ENCODE results near the gene PCAT7.
"Not testable (repeated sequence)": the region's sequence is repeated elsewhere in the genome, so short reads cannot be mapped to it uniquely, and the experiment has no call there.

The PCAT7 gene

GRCh38 chr9:94564279-94564678 lies 9.4 kb downstream of the PCAT7 start:
- DNase-seq, result not testable (repeated sequence)

DNA sequence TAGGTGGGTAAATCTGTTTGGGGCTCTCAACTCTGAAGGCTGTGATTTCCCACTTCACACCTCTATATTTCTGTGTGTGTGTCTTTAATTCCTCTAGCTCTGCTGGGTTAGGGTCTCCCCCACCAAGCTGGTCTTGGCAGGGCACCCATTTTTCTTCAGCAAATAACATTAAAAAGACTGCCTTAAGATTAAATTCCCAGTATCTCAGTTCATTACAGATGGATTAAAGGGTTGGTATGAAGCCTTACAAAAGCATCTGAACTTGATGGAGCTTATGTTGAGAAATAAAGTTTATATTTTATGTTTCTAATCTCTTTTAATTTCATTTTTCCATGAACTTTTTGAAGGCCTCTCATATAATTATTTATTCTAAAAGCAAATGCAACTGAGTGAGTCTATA lies 11.7 kb downstream of the PCAT7 start:
- no peak for DNase-seq

GRCh38 chr9:94567271-94567670 lies 12.4 kb downstream of the PCAT7 start:
- DNase-seq, result no peak

DNA sequence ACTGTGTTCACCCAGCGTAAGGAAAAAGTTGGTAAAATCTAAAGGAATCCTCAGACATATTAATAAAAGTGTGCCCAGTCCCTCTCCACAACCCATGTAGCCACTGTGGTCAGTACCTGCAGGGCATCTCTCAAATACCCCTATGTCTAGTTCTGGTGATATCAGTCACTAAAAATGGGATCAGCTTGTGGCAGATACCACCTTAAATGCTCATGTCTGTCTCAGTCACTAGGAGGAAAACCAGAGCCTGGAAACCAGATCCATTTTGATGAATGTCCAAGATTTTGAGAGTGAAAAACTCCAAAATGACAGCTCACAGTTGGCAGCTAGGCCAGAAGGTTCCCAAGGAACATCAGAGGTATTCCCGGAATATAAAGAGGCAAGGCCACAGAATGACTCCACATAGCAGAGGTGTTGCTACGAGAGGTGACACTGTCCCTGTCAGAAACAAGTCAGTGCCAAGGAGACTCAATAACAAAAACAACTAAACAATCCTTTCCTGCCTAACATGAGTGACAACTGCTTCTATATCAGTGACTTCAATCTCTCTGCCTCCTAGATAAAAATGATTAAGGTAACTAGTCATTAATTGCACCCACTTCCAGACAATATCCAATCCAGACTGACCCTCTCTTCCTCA lies 13.5 kb downstream of the PCAT7 start:
- no peak for DNase-seq

DNA sequence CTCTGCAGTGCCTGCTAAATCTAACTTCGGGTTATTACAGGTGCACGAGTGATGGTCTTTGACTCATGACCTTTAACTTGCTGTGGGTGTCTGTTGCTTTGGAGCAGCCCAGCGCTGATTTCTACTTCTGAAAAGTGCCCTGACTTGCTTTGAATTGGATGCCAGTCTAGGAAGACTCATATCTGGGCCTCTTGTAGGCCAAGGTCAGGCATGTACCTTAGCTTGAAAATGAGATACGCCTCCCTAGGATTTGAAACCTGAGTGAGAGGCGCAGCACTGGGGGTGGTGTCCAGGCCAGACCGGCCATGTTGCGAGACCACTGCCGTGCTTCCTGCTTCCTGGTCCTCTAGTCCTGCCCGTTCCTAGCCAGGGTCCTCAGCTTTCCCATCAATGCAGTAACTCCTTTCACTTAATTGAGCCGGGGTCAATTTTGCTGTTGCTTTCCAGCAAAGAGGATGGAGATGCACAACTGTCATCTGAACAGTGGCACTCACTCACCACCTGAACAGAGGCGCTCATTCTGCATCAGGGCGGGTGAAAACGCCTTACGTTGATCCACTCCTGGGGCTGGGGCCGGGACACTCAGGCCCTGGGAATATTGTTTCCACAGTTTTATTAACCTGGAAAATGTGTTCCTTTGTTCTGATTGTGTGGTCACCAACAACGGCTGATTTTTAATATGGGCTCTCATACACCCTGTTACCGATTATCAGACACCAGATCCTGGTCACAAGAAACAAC lies 14.3 kb downstream of the PCAT7 start:
- DNase-seq, result no peak

GRCh38 chr9:94576131-94576530 lies 21.2 kb downstream of the PCAT7 start:
- no peak for DNase-seq

DNA sequence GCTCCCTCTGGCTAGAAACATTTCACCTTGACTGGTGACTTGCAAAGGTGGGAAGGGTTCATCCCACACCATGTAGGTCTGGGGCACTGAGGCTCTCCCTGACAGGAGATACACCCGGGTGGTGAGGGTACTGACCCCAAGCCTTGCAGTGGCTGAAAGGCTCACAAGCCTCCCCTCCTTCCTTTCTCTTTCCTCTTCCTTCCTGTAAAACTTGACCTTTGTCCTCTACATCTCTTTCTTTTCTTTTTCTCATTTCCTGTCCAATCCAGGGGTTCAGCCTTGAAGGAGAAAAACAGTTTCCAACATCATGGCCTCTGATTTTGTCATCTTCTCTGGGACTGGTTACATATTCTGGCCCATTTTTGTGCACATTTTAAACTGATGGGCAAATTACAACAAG lies 22.2 kb downstream of the PCAT7 start:
- DNase-seq, result no peak

DNA sequence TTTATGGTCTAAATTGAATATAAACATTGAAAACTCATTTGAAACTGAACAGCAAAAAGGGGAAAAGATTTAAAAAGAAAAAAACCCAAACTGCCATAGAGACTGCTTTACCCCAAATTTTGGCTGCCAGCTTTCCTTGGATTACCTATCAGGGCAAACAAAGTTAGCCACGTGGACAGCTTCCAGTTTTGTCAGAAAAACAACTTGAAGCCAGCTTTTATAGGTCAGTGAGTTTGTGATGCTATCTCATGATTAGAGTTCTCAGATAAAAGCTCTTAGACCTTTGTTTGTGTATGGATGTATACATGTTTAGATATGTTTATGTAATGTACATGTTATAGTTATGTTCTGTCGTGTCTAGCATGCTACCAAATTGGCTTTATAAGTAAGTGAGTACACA lies 22.7 kb downstream of the PCAT7 start:
- DNase-seq, result no peak

- DNase-seq, result no peak
These were observed 26.8 kb downstream of the PCAT7 start for GRCh38 chr9:94581728-94582127.

GRCh38 chr9:94584555-94584954 lies 29.7 kb downstream of the PCAT7 start:
- no peak for DNase-seq

DNA sequence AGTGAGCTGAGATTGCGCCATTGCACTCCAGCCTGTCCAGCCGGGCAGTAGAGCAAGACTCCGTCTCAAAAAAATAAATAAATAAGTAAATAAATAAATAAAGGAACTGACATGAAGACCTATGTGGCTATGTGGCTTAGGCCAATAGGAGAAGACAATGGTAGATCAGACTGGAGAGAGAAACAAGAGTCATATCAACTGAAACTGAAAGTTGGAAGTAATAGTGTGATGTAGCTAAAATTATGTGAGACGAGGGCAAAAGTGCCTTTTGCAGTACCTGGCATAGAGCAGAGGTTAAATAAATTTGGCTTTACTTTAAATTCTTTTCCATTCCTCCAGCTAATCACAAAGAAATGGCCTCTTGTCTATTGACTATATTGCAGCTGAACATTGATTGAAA lies 31.4 kb downstream of the PCAT7 start:
- peak; percentile 20 for DNase-seq

GRCh38 chr9:94586814-94587213 lies 31.9 kb downstream of the PCAT7 start:
- no peak for DNase-seq

- no peak for DNase-seq
These were observed 33.8 kb downstream of the PCAT7 start for GRCh38 chr9:94588681-94589080.

DNA sequence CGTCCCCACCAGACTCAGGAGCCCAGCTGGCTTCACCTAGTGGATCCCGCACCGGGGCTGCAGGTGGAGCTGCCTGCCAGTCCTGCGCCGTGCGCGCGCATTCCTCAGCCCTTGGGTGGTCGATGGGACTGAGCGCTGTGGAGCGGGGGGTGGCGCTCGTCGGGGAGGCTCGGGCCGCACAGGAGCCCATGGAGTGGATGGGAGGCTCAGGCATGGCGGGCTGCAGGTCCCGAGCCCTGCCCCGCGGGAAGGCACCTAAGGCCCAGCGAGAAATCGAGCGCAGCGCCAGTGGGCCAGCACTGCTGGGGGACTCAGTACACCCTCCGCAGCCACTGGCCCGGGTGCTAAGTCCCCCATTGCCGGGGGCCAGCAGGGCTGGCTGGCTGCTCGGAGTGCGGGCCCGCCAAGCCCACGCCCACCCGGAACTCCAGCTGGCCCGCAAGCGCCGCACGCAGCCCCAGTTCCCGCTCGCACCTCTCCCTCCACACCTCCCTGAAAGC lies 36.2 kb downstream of the PCAT7 start:
- DNase-seq, result not testable (repeated sequence)

DNA sequence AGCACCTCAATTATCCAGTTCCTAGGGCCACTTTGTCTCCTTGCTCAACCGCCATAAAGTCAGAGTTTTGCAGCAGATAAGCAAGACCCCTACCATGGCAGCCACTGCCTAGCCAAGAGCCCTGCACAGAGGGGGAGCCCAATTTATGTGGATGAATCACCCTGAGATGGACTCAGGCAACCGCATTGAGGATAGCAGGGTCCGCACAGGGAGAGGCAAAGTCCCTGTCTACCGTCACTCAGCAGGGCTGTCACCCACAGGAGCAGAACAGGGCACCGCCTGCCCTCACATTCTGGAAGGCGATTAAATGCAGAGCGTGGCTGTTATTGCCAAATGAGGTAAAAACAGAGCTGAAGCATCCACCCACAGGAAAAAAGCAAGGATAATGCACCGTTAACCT lies 37.0 kb downstream of the PCAT7 start:
- DNase-seq, result no peak

DNA sequence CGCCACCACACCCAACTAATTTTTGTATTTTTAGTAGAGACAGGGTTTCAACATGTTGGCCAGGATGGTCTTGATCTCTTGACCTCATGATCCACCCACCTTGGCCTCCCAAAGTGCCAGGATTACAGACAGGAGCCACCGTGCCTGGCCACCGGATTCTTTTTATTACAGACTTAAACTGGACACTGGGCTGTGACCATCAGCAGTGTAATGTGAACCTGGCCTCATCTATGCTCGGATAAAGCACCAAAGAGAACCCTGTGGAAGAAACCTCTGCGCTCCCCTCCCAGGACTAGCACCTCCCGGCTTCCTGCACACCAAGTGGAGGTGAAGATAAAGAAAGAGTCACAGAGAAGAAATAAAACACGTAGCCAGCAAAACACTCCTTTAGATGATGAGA lies 37.8 kb downstream of the PCAT7 start:
- not testable (repeated sequence) for DNase-seq

DNA sequence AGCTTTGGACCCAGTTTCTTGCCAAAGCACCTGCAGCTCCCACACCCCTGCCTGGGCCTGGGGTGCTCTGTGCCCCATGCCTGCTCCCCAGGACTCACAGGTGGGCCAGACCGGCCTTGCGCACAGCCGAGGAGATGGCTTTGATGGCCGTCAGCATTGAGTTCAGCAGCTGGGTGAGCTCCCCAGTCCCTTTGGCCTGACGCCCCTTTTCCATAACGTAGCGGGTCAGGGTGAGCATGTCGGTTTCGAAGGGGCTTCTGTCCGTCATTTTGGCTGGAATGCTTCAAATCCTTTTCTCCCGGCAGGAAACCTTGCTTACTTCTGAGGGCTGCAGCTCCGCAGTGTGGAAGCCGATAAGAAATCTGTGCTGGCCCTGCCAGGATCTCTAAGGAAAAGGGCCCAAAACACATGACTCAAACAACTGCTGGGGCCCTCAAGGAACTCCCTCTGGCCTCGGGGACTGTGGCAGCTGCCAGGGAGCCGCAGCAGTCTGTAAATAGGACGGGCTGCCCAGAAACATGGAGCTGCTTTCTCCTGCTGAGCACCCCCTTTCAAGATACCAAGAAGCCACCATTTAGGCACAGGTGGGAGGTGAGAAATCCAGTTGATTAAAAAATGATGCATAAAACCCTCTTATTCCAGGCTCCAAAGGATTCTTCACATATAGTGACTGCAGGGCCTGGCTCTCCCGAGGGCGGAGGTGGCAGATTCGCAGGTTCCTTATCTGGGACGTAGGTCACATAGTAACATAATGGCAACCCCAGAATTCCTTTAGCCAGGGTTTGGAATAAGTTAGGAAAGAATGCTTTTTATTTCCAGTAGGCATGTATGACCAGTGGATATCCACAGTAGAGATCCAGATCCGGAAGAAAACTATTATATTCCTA lies 38.8 kb downstream of the PCAT7 start, which contains the start of gene FBP2:
Gene FBP2, minus strand, starts transcription at position 366 of the 887 bp plus-strand sequence. Its CDS starts 98 bp downstream, at position 268.
- no peak for DNase-seq

GRCh38 chr9:94599102-94599501 lies 44.2 kb downstream of the PCAT7 start:
- DNase-seq, result no peak

- DNase-seq, result no peak
These were observed 45.4 kb downstream of the PCAT7 start for GRCh38 chr9:94600258-94600657.

DNA sequence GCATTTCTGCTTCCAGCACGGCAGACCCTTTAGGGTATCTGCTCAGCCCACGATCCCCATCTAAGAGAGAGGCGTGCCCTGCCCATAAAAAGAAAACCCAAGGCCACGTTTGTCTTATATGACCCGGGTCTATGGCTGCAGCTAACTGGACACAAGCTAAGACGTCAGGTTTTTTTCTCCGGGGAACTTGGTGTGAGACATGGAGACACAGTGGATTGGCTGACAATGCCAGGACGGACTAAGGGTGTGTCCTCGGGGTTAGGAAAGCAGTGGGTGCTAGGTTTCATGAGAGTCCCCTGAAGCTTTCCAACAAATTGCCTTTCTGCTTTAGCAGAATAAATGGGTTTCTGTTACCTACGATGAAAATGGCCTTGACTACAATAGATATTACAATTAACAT lies 45.8 kb downstream of the PCAT7 start:
- no peak for DNase-seq

GRCh38 chr9:94602666-94603065 lies 47.8 kb downstream of the PCAT7 start:
- DNase-seq, result no peak

GRCh38 chr9:94603259-94604160 lies 48.6 kb downstream of the PCAT7 start:
- peak; percentile 69 for DNase-seq

Measured in RPMI8226 (cell line).